GM23248 (cell line): Measurements from ENCODE around the gene ASXL3. TPM values are rescaled to one million over a fixed set of nuclear protein-coding genes. Genes with fewer than 3 reads are reported as not detected.

Experiments
- DNase-seq: peaks from one replicate; pipeline ENCODE4 v3.0.0-alpha.2; 2015
- H2AFZ ChIP-seq: fragments of 200-600 bp; sonication (generic); 2 replicates; pipeline ENCODE4 v1.6.1; 2016; ENCODE audit warnings: antibody characterized with exemption
- H3F3A ChIP-seq: fragments of 200-600 bp; sonication (generic); 2 replicates; pipeline ENCODE4 v1.6.1; 2016; ENCODE audit warnings: mild to moderate bottlenecking, antibody characterized with exemption, mixed run types; ENCODE audit not compliant: insufficient read depth
- H3K27ac ChIP-seq: fragments of 200-600 bp; sonication (generic); 2 replicates; pipeline ENCODE4 v1.5.1; 2016; ENCODE audit warnings: mild to moderate bottlenecking
- H3K27me3 ChIP-seq: fragments of 200-600 bp; sonication (generic); replicated peaks from 2 replicates; pipeline ENCODE4 v1.6.1; 2016; ENCODE audit warnings: mild to moderate bottlenecking; ENCODE audit not compliant: insufficient read depth
- H3K36me3 ChIP-seq: fragments of 200-600 bp; sonication (generic); 2 replicates; pipeline ENCODE4 v1.6.1; 2016; ENCODE audit warnings: low read depth, mild to moderate bottlenecking
- H3K4me1 ChIP-seq: fragments of 200-600 bp; sonication (generic); 2 replicates; pipeline ENCODE4 v1.6.1; 2016; ENCODE audit warnings: mild to moderate bottlenecking; ENCODE audit not compliant: insufficient read depth
- H3K4me2 ChIP-seq: fragments of 200-600 bp; sonication (generic); one replicate; pipeline ENCODE4 v1.6.1; 2016; ENCODE audit warnings: mild to moderate bottlenecking; ENCODE audit not compliant: unreplicated experiment
- H3K4me3 ChIP-seq: fragments of 200-600 bp; sonication (generic); 2 replicates; pipeline ENCODE4 v1.5.1; 2016; ENCODE audit warnings: mild to moderate bottlenecking
- H3K79me2 ChIP-seq: fragments of 200-600 bp; sonication (generic); 2 replicates; pipeline ENCODE4 v1.6.1; 2016; ENCODE audit warnings: mild to moderate bottlenecking; ENCODE audit not compliant: insufficient read depth
- H3K9ac ChIP-seq: fragments of 200-600 bp; sonication (generic); 2 replicates; pipeline ENCODE4 v1.6.1; 2016; ENCODE audit warnings: mild to moderate bottlenecking
- H3K9me2 ChIP-seq: fragments of 200-600 bp; sonication (generic); 2 replicates; pipeline ENCODE4 v1.6.1; 2016; ENCODE audit warnings: mixed run types, mild to moderate bottlenecking, moderate library complexity; ENCODE audit not compliant: insufficient read depth
- H3K9me3 ChIP-seq: fragments of 200-600 bp; sonication (generic); one replicate; pipeline ENCODE4 v1.6.1; 2017; ENCODE audit warnings: low read depth
- H4K20me1 ChIP-seq: fragments of 200-600 bp; sonication (generic); 2 replicates; pipeline ENCODE4 v1.6.0; 2016; ENCODE audit not compliant: insufficient read depth
- EZH2 ChIP-seq: fragments of 200-600 bp; sonication (generic); IDR thresholded peaks from 2 replicates; pipeline ENCODE4 v1.6.1; 2018; ENCODE audit warnings: antibody characterized with exemption, mild to moderate bottlenecking; ENCODE audit not compliant: insufficient read depth, poor library complexity, severe bottlenecking
- EZH2phosphoT487 ChIP-seq: fragments of 200-600 bp; sonication (generic); IDR thresholded peaks from 2 replicates; pipeline ENCODE4 v1.6.1; 2018; ENCODE audit warnings: antibody characterized with exemption, moderate library complexity, mild to moderate bottlenecking, low read depth; ENCODE audit not compliant: insufficient read depth
- in situ Hi-C: fragments of 300-500 bp; cut with MboI; formaldehyde crosslinking; loops from 2 replicates; pipeline ENCODE4 v1.15.0; 2020
- polyA plus RNA-seq: library from polyadenylated mRNA; unstranded; fragments of >200 nt; fragmentation: Nextera tagmentation; extraction: Ambion mirVana; gene quantifications from 2 replicates; pipeline ENCODE4 v1.2.1, GENCODE V29; 2016
- total RNA-seq: library from RNA; depleted of rRNA; stranded (reverse); fragments of >200 nt; shearing (Covaris generic); gene quantifications from 2 replicates; pipeline ENCODE4 v1.2.3, GENCODE V29; 2014; rRNA removed

Gene ASXL3
- total and polyA plus RNA-seq, 2 experiments from 2014 or later, result not detected

DNA sequence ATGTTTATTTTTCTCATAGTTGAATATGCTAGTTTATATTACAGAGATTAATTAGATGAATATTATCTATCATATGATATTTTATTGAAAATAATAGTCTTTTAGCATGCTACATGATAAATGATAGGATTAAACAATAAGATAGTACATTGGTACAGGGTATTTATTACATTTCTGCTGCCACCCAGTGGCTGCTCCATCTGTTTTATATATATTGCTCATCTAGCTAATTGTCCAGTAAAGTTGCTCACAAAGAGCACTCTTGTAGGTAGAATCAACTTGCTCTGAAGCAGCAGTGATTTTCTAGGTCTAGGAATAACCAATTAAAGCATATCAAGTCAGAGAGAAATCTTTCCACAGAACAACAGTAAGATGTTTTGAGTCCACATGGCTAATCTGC lies 183.3 kb downstream of the ASXL3 start:
- H3F3A ChIP-seq, result peaks cover 16% of the 10 kb centered on the region
- peaks cover 10% of the 10 kb centered on the region for H3K4me1 ChIP-seq
- no peak overlapping the region for H3K27ac ChIP-seq
- no peaks in the 10 kb centered on the region for H3K79me2 ChIP-seq
- DNase-seq, result peak; percentile 60
- H3K9me3 ChIP-seq, result no peaks in the 10 kb centered on the region
- H3K36me3 ChIP-seq, result no peaks in the 10 kb centered on the region
- no peak overlapping the region for H2AFZ ChIP-seq
- in situ Hi-C loops, result no loop called here
- no peaks in the 10 kb centered on the region for H3K9me2 ChIP-seq
- H3K4me3 ChIP-seq, result no peak overlapping the region
- H3K9ac ChIP-seq, result no peak overlapping the region
- H4K20me1 ChIP-seq, result no peaks in the 10 kb centered on the region
- no peak overlapping the region for H3K4me2 ChIP-seq
- TF ChIP-seq EZH2 (no peak), EZH2phosphoT487 (no peak)
- H3K27me3 ChIP-seq, result peaks cover 11% of the 10 kb centered on the region; the same call in 1 of the 2 replicates

DNA sequence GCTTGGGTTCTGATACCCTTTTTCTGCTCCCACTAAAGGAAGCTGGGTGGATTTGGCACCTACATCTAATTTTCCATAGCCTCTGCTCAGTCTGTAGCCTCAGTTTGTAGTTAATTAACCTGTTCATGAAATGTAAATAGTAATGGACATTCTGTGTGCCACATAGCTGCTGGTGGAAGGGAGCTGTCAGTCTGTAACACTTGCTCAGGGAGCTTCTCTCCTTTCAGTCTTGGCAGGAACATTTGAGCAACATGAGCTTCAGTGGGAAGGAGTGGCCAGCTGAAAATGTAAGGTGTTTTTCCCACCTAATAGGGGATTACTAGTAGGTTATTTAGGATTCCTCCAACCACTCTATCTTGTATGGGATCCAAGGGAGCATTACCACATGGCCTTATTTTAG lies 203.4 kb downstream of the ASXL3 start:
- in situ Hi-C loops, result no loop called here
- H3K4me3 ChIP-seq, result no peak overlapping the region
- H3K9me3 ChIP-seq, result no peaks in the 10 kb centered on the region
- DNase-seq, result no peak
- no peaks in the 10 kb centered on the region for H4K20me1 ChIP-seq
- no peaks in the 10 kb centered on the region for H3K4me1 ChIP-seq
- no peak overlapping the region for H3K27ac ChIP-seq
- H3K9ac ChIP-seq, result no peak overlapping the region
- no peak overlapping the region for H3K4me2 ChIP-seq
- no peaks in the 10 kb centered on the region for H3F3A ChIP-seq
- H3K36me3 ChIP-seq, result no peaks in the 10 kb centered on the region
- H3K9me2 ChIP-seq, result no peaks in the 10 kb centered on the region
- H3K27me3 ChIP-seq, result no peaks in the 10 kb centered on the region
- TF ChIP-seq EZH2phosphoT487, result no peak
- TF ChIP-seq EZH2, result no peak
- H2AFZ ChIP-seq, result no peak overlapping the region
- H3K79me2 ChIP-seq, result no peaks in the 10 kb centered on the region

Other genes starting within 250 kb of the ASXL3 start
- not detected in 2 replicates for gene CCDC178, start 137.5 kb upstream of the ASXL3 start, total RNA-seq
- gene CCDC178, start 137.5 kb upstream of the ASXL3 start, polyA plus RNA-seq, result not detected in 2 replicates